HG02610 (cell line): ENCODE results near the gene GOLPH3.

Experiments used
- ATAC-seq: cut with Tn5 transposase; IDR thresholded peaks from one replicate; pipeline ENCODE4 v1.9.1; 2021; ENCODE audit warnings: mild to moderate bottlenecking, moderate library complexity; ENCODE audit not compliant: unreplicated experiment

The GOLPH3 gene

GRCh38 chr5:32076699-32077695 lies 97.1 kb downstream of the GOLPH3 start:
- ATAC-seq = no peak
